Measurements from ENCODE around the gene BABAM2. TPM values are rescaled to one million over a fixed set of nuclear protein-coding genes. Genes with fewer than 3 reads are reported as not detected.

Gene BABAM2
- total and polyA plus RNA-seq, 2 experiments from 2014 or later: 35.2 to 46.1 TPM

GRCh38 chr2:28165087-28165635 lies 274.6 kb downstream of the BABAM2 start:
- Histone ChIP-seq H3K79me2 (ENCODE audit: insufficient read depth) (no peaks in the 10 kb centered on the region), H3K4me2 (ENCODE audit: unreplicated experiment) (no peak overlapping the region), H3K4me3 (no peak overlapping the region), H4K20me1 (ENCODE audit: insufficient read depth) (no peaks in the 10 kb centered on the region), H3K9me3 (ENCODE audit: low read depth) (no peaks in the 10 kb centered on the region), H3K27me3 (replicated peaks; ENCODE audit: insufficient read depth) (no peaks in the 10 kb centered on the region), H3K27ac (no peak overlapping the region), H3K36me3 (ENCODE audit: low read depth) (no peaks in the 10 kb centered on the region), H2AFZ (no peak overlapping the region), H3K9me2 (ENCODE audit: insufficient read depth) (no peaks in the 10 kb centered on the region), H3F3A (ENCODE audit: insufficient read depth) (peaks cover 15% of the 10 kb centered on the region; the same call in 1 of the 2 replicates), H3K4me1 (ENCODE audit: insufficient read depth) (peaks cover 36% of the 10 kb centered on the region), H3K9ac (no peak overlapping the region)
- TF ChIP-seq EZH2 (IDR thresholded peaks at IDR 0.05; ENCODE audit: insufficient read depth, poor library complexity, severe bottlenecking) (no peak), EZH2phosphoT487 (IDR thresholded peaks at IDR 0.05; ENCODE audit: insufficient read depth, low read depth) (no peak)
- no peak for DNase-seq
- in situ Hi-C loops (cut with MboI): no loop called here
- 95 to 97% methylated on average over 5 of the region's 5 CpGs for WGBS, 2 experiments (ENCODE audit: low coverage in 1 of 2, low lambda C conversion rate in 2 of 2, missing lambda C conversion rate in 2 of 2)

GRCh38 chr2:28166956-28167355 lies 276.4 kb downstream of the BABAM2 start:
- no peak overlapping the region for H3K9ac ChIP-seq
- H3K9me2 ChIP-seq (ENCODE audit: insufficient read depth): no peaks in the 10 kb centered on the region
- peak; percentile 66 for DNase-seq
- in situ Hi-C loops (cut with MboI): no loop called here
- peaks cover 19% of the 10 kb centered on the region for H3K4me1 ChIP-seq (ENCODE audit: insufficient read depth)
- TF ChIP-seq EZH2 (IDR thresholded peaks at IDR 0.05; ENCODE audit: insufficient read depth, poor library complexity, severe bottlenecking) (no peak), EZH2phosphoT487 (IDR thresholded peaks at IDR 0.05; ENCODE audit: insufficient read depth, low read depth) (no peak)
- no peaks in the 10 kb centered on the region for H4K20me1 ChIP-seq (ENCODE audit: insufficient read depth)
- H3K27ac ChIP-seq: no peak overlapping the region
- H2AFZ ChIP-seq: no peak overlapping the region
- H3K36me3 ChIP-seq (ENCODE audit: low read depth): no peaks in the 10 kb centered on the region
- 31 to 35% methylated on average over 2 of the region's 2 CpGs for WGBS, 2 experiments (ENCODE audit: low coverage in 1 of 2, low lambda C conversion rate in 2 of 2, missing lambda C conversion rate in 2 of 2)
- no peaks in the 10 kb centered on the region for H3K9me3 ChIP-seq (ENCODE audit: low read depth)
- H3K79me2 ChIP-seq (ENCODE audit: insufficient read depth): no peaks in the 10 kb centered on the region
- H3F3A ChIP-seq (ENCODE audit: insufficient read depth): 0 out of 2 replicates have a peak, but pooled peaks cover 3% of the 10 kb centered on the region
- H3K4me2 ChIP-seq (ENCODE audit: unreplicated experiment): peak overlapping the region; percentile 4
- H3K4me3 ChIP-seq: no peak overlapping the region
- H3K27me3 ChIP-seq (replicated peaks; ENCODE audit: insufficient read depth): no peaks in the 10 kb centered on the region

- no peak overlapping the region for H3K27ac ChIP-seq
- no peaks in the 10 kb centered on the region for H3K9me3 ChIP-seq (ENCODE audit: low read depth)
- H2AFZ ChIP-seq: no peak overlapping the region
- no peak overlapping the region for H3K9ac ChIP-seq
- DNase-seq: no peak
- H3K36me3 ChIP-seq (ENCODE audit: low read depth): no peaks in the 10 kb centered on the region
- no peak overlapping the region for H3K4me2 ChIP-seq (ENCODE audit: unreplicated experiment)
- H3K27me3 ChIP-seq (replicated peaks; ENCODE audit: insufficient read depth): no peaks in the 10 kb centered on the region
- no peaks in the 10 kb centered on the region for H3K79me2 ChIP-seq (ENCODE audit: insufficient read depth)
- H4K20me1 ChIP-seq (ENCODE audit: insufficient read depth): no peaks in the 10 kb centered on the region
- TF ChIP-seq EZH2 (IDR thresholded peaks at IDR 0.05; ENCODE audit: insufficient read depth, poor library complexity, severe bottlenecking) (no peak), EZH2phosphoT487 (IDR thresholded peaks at IDR 0.05; ENCODE audit: insufficient read depth, low read depth) (no peak)
- H3F3A ChIP-seq (ENCODE audit: insufficient read depth): no peaks in the 10 kb centered on the region
- H3K4me3 ChIP-seq: no peak overlapping the region
- H3K9me2 ChIP-seq (ENCODE audit: insufficient read depth): no peaks in the 10 kb centered on the region
- in situ Hi-C loops (cut with MboI): no loop called here
- 74 to 75% methylated on average over 5 of the region's 5 CpGs for WGBS, 2 experiments (ENCODE audit: low coverage in 1 of 2, low lambda C conversion rate in 2 of 2, missing lambda C conversion rate in 2 of 2)
- H3K4me1 ChIP-seq (ENCODE audit: insufficient read depth): peaks cover 17% of the 10 kb centered on the region
Measured at GRCh38 chr2:28168376-28168775, 277.8 kb downstream of the BABAM2 start.

- WGBS, 2 experiments (ENCODE audit: low coverage in 1 of 2, low lambda C conversion rate in 2 of 2, missing lambda C conversion rate in 2 of 2): 93 to 96% methylated on average over 3 of the region's 3 CpGs
- peaks cover 13% of the 10 kb centered on the region for H3K4me1 ChIP-seq (ENCODE audit: insufficient read depth)
- H3K36me3 ChIP-seq (ENCODE audit: low read depth): no peaks in the 10 kb centered on the region
- no peaks in the 10 kb centered on the region for H3K9me3 ChIP-seq (ENCODE audit: low read depth)
- H3K79me2 ChIP-seq (ENCODE audit: insufficient read depth): no peaks in the 10 kb centered on the region
- in situ Hi-C loops (cut with MboI): no loop called here
- no peaks in the 10 kb centered on the region for H3K9me2 ChIP-seq (ENCODE audit: insufficient read depth)
- DNase-seq: no peak
- no peaks in the 10 kb centered on the region for H3K27me3 ChIP-seq (replicated peaks; ENCODE audit: insufficient read depth)
- TF ChIP-seq EZH2phosphoT487 (IDR thresholded peaks at IDR 0.05; ENCODE audit: insufficient read depth, low read depth): no peak
- no peak for TF ChIP-seq EZH2 (IDR thresholded peaks at IDR 0.05; ENCODE audit: insufficient read depth, poor library complexity, severe bottlenecking)
- H3K4me2 ChIP-seq (ENCODE audit: unreplicated experiment): no peak overlapping the region
- no peaks in the 10 kb centered on the region for H4K20me1 ChIP-seq (ENCODE audit: insufficient read depth)
- H2AFZ ChIP-seq: no peak overlapping the region
- no peak overlapping the region for H3K9ac ChIP-seq
- no peaks in the 10 kb centered on the region for H3F3A ChIP-seq (ENCODE audit: insufficient read depth)
- H3K4me3 ChIP-seq: no peak overlapping the region
- H3K27ac ChIP-seq: no peak overlapping the region
Measured at GRCh38 chr2:28169492-28169891, 279.0 kb downstream of the BABAM2 start.
